Loucy (cell line): ENCODE measurements around the gene ZBTB42.

Experiments used
- H2AFZ ChIP-seq: fragments of 200-600 bp; sonication (generic); 2 replicates; pipeline ENCODE4 v1.6.0; 2016; ENCODE audit warnings: antibody characterized with exemption, mild to moderate bottlenecking, low read length, moderate library complexity
- H3F3A ChIP-seq: fragments of 200-600 bp; 2 replicates; pipeline ENCODE4 v1.6.0; 2016; ENCODE audit warnings: antibody characterized with exemption, low read depth, mild to moderate bottlenecking
- H3K27me3 ChIP-seq: fragments of 200-600 bp; sonication (generic); 2 replicates; pipeline ENCODE4 v1.6.1; 2014; ENCODE audit warnings: low read length, mild to moderate bottlenecking; ENCODE audit not compliant: insufficient read depth, poor library complexity, severe bottlenecking
- H3K36me3 ChIP-seq: fragments of 200-600 bp; sonication (generic); 2 replicates; pipeline ENCODE4 v1.6.1; 2016; ENCODE audit warnings: low read length; ENCODE audit not compliant: insufficient read depth
- H3K4me1 ChIP-seq: fragments of 200-600 bp; sonication (generic); 2 replicates; pipeline ENCODE4 v1.5.1; 2014; ENCODE audit warnings: low read length, mild to moderate bottlenecking; ENCODE audit not compliant: insufficient read depth, poor library complexity, severe bottlenecking
- H3K4me2 ChIP-seq: fragments of 200-600 bp; sonication (generic); 2 replicates; pipeline ENCODE4 v1.6.0; 2014; ENCODE audit warnings: antibody characterized with exemption, low read length, low read depth, mild to moderate bottlenecking; ENCODE audit not compliant: poor library complexity, severe bottlenecking
- H3K4me3 ChIP-seq: fragments of 200-600 bp; sonication (generic); 2 replicates; pipeline ENCODE4 v1.5.1; 2014; ENCODE audit warnings: low read length, mild to moderate bottlenecking, mixed read lengths; ENCODE audit not compliant: poor library complexity, severe bottlenecking
- H3K79me2 ChIP-seq: fragments of 200-600 bp; sonication (generic); 2 replicates; pipeline ENCODE4 v1.6.1; 2014; ENCODE audit warnings: low read length; ENCODE audit not compliant: insufficient read depth
- H3K9ac ChIP-seq: fragments of 200-600 bp; sonication (generic); 2 replicates; pipeline ENCODE4 v1.6.0; 2014; ENCODE audit warnings: mild to moderate bottlenecking, low read depth, low read length, moderate library complexity; ENCODE audit not compliant: poor library complexity, severe bottlenecking
- H3K9me2 ChIP-seq: fragments of 200-600 bp; sonication (generic); replicated peaks from 2 replicates; pipeline ENCODE4 v1.6.1; 2016; ENCODE audit warnings: low read depth, low read length, mixed read lengths
- H3K9me3 ChIP-seq: fragments of 200-600 bp; sonication (generic); 2 replicates; pipeline ENCODE4 v1.6.1; 2014; ENCODE audit warnings: mild to moderate bottlenecking, antibody characterized with exemption, low read length, low read depth; ENCODE audit not compliant: insufficient read depth
- H4K20me1 ChIP-seq: fragments of 200-600 bp; sonication (generic); 2 replicates; pipeline ENCODE4 v1.6.0; 2014; ENCODE audit warnings: antibody characterized with exemption, low read length, mild to moderate bottlenecking; ENCODE audit not compliant: insufficient read depth, poor library complexity, severe bottlenecking
- CTCF ChIP-seq: fragments of 200-600 bp; sonication (generic); conservative IDR thresholded peaks from 2 replicates; pipeline ENCODE4 v1.5.1; 2014; ENCODE audit warnings: mild to moderate bottlenecking, antibody characterized with exemption, low read length
- EZH2phosphoT487 ChIP-seq: fragments of 200-600 bp; IDR thresholded peaks from 2 replicates; pipeline ENCODE4 v1.6.1; 2018; ENCODE audit warnings: antibody characterized with exemption, mild to moderate bottlenecking, moderate library complexity, borderline replicate concordance

ZBTB42 gene

DNA sequence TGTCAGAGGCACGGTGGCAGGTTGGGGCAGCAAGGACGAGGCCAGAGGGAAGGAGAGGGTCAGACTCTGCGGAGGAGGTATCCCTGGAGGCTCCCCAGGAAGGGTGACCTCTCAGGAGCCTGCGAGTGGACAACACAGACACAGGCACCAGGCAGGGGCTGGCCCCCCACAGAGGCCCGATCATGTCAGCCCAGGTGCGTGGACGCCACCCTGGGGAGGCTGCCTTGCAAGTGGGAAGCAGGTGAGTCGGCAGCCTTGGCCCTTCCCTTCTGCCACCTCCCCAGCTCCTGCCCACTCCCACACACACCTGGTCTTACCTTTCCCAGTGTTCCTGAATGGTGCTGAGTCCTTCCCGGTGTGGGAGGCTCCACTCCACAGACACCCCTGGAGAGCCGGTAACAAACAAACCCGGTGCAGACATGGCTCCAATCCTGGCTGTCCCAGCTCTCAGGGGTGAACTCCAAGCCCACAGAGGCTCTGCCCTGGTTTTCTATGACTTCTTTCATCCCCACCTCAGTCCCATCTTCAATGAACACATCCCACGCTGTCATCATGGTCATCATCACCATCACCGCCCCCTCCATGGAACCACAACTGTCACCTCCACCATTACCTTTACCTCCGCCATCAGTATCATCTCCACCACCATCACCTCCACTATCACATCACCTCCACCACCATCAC is 5.2 kb downstream of the ZBTB42 start:
- no peak overlapping the region for H3K4me3 ChIP-seq
- TF ChIP-seq EZH2phosphoT487 (no peak), CTCF (no peak)
- H4K20me1 ChIP-seq: peaks cover 3% of the 10 kb centered on the region
- no peaks in the 10 kb centered on the region for H3K9me2 ChIP-seq
- no peak overlapping the region for H2AFZ ChIP-seq
- H3K9ac ChIP-seq: no peak overlapping the region
- no peaks in the 10 kb centered on the region for H3K27me3 ChIP-seq
- H3F3A ChIP-seq: no peaks in the 10 kb centered on the region
- H3K4me2 ChIP-seq: no peak overlapping the region
- H3K9me3 ChIP-seq: no peaks in the 10 kb centered on the region
- H3K36me3 ChIP-seq: no peaks in the 10 kb centered on the region
- H3K4me1 ChIP-seq: peaks cover 9% of the 10 kb centered on the region
- peaks cover 8% of the 10 kb centered on the region for H3K79me2 ChIP-seq

GRCh38 chr14:104806625-104807465 is 5.9 kb downstream of the ZBTB42 start:
- Histone ChIP-seq H3K9ac (no peak overlapping the region), H3K4me2 (no peak overlapping the region)

DNA sequence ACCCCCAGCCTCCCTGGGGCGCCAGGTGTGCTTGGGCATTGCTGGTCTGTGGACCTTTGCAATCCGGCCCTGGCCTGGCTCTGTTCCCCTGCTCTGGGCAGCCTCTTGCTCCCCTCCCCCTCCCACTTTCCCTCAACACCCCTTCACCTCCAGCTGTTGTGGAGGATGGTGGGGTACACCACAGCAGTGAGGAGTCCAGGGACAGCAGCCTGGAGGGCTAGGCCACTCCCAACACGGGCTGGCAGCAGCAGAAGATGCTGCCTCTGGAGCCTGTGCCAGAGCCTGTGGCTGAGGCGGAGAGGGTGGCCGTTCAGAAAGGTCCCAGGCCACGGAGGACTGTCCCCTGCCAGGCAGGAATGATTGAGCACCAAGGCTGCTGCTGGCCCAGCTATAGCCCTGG is 7.6 kb downstream of the ZBTB42 start:
- no peaks in the 10 kb centered on the region for H4K20me1 ChIP-seq
- H3K4me3 ChIP-seq: no peak overlapping the region
- H3K9ac ChIP-seq: no peak overlapping the region
- no peaks in the 10 kb centered on the region for H3K36me3 ChIP-seq
- H3K27me3 ChIP-seq: no peaks in the 10 kb centered on the region
- H2AFZ ChIP-seq: no peak overlapping the region
- no peaks in the 10 kb centered on the region for H3K4me1 ChIP-seq
- H3K9me3 ChIP-seq: no peaks in the 10 kb centered on the region
- no peaks in the 10 kb centered on the region for H3K9me2 ChIP-seq
- no peaks in the 10 kb centered on the region for H3F3A ChIP-seq
- H3K79me2 ChIP-seq: no peaks in the 10 kb centered on the region
- TF ChIP-seq CTCF (no peak), EZH2phosphoT487 (no peak)
- H3K4me2 ChIP-seq: no peak overlapping the region

More at GRCh38 chr14:104806625-104807465, 5.9 kb downstream of the ZBTB42 start:
- Histone ChIP-seq H3K27me3 (no peaks in the 10 kb centered on the region), H3K79me2 (peaks cover 1% of the 10 kb centered on the region), H3F3A (no peaks in the 10 kb centered on the region), H4K20me1 (no peaks in the 10 kb centered on the region), H3K4me3 (no peak overlapping the region), H3K9me3 (no peaks in the 10 kb centered on the region), H3K4me1 (peaks cover 2% of the 10 kb centered on the region), H3K36me3 (no peaks in the 10 kb centered on the region), H2AFZ (no peak overlapping the region), H3K9me2 (no peaks in the 10 kb centered on the region)
- TF ChIP-seq EZH2phosphoT487 (no peak), CTCF (no peak)
